Hepatic stellate cell (primary cell): Measurements from ENCODE around the gene OPHN1.
A peak's percentile ranks its signal among the peaks of the same experiment; 100 is the strongest.
"Not testable (repeated sequence)": the region's sequence is repeated elsewhere in the genome, so short reads cannot be mapped to it uniquely, and the experiment has no call there.

Experiments used
- DNase-seq: peaks from one replicate; pipeline ENCODE4 v3.0.0; 2011; ENCODE audit warnings: low spot score

Gene OPHN1

DNA sequence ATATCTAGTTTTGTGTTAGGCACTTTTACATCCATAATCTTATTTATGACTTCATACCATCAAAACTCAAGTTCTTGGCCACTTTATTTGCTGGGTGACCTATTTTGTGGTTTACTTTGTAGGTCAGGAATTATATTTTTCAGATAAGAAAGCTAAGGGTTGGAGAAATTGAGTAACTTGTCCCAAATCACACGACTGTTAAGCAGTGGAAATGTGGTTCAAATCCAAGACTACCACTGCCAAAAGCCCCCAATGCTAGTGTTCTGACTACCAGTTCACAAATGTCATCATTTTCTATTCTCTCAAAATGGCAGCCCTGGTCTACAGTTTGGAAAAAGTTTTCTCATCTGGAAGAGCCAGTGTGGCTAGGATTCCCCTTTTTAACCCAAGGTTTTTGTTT is 74.6 kb downstream of the OPHN1 start:
- DNase-seq: no peak

DNA sequence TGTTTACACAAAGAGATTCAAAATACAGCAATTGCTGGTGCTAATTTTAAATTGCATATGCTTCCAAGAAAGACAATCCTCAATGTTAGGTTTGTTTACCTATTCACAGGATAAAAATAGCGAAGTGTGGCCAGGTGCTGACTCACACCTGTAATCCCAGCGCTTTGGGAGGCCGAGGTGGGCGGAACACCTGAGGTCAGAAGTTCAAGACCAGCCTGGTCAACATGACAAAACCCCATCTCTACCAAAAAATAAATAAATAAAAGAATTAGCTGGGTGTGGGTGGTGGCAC is 77.7 kb downstream of the OPHN1 start:
- no peak for DNase-seq

DNA sequence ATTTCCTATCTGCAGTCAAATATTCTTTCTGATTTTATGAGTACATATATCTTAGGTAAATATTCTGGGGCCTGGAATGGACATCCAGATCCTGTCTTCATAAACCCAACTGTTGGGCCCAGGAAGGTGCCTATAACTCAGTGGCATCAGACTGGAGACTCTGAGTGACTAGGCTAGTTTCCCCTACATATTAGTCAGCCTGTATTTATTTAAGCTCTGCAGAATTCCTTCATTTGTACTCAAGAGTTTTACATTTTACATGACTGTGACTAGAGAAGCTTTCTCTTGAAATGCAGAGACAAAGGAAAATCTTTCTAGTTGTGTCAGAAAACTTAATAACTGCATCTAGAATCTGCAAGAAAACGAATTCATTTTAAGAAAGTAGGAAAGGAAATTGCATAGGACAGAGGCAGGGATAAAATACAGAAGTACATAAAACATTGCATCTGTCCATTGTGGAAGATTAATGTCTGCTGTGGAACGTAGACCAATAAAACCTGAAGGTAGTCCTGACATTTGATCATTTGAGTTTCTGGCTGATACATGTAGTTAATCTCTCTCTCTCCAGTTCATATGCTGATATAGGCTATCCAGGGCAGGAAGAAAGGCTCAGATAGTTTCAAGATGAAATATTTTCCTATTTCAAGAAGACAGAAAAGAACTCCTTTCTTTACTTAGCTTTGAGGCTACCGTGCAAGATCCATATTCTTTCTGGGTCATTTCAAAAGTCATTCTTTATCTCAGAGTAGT is 78.2 kb downstream of the OPHN1 start:
- no peak for DNase-seq

DNA sequence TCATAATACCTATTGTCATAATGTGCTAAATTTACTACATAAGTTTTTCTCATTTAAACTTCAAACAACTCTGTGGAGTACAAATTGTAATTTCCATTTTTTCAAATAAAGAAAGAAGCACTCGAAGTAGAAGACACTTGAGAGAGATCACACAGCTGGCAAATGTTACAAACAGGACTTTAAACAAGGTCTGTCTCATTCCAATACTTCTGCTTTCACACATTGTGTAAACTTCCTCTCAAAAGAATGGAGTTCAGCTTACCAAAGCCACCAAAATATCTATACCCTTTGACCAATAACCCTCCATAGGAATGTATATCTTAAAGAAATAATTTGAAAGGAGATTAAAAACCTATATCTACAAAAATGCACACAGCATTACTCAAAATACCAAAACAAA is 88.3 kb downstream of the OPHN1 start:
- no peak for DNase-seq

DNA sequence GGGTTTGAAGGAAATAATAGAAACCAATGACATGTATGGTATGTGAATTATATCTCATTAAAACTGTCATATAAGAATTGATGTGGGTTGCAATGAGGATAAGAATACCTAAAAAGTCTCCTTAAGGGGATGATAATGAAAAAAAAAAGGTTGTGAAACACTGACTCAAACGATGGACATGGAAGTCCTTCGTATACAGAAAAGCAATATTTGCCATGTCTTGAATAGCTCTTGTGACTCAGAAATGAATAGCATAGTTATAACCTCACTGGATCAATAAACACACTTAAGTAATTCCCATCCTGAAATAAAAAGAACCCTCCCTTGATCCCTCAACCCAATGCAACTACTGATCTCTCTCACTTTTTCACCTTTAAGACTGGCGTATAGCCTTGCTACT is 89.7 kb downstream of the OPHN1 start:
- no peak for DNase-seq

DNA sequence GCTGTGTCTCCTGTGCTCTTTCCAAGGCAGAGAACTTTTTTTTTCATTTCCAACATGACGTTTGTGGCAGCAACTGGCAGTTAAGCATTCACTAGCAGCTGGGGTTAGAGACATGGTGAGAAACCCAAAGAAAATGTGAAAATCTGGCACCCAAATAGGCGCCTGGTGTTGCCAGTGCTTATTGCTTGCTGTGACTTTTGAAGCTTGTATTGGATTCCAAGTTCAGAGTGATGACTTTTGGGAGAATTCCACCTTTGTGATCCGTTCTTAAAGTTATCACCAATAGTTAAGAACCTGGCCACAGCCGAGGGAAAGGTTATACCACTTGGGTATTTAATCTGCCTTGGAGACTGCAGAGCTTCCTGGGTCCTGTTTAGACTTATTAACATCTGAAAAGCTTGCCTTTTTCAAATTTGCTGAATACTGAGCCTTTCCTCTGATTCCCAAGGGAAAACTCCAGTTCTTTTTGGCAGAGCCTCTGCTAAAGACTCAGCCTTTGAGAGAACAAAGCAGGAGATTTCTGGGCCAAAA is 101.0 kb downstream of the OPHN1 start:
- DNase-seq: no peak

DNA sequence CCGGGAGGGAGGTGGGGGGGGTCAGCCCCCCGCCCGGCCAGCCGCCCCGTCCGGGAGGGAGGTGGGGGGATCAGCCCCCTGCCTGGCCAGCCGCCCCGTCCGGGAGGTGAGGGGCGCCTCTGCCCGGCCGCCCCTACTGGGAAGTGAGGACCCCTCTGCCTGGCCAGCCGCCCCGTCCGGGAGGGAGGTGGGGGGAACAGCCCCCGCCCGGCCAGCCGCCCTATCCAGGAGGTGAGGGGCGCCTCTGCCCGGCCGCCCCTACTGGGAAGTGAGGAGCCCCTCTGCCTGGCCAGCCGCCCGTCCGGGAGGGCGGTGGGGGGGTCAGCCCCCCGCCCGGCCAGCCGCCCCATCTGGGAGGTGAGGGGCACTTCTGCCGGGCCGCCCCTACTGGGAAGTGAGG is 106.5 kb downstream of the OPHN1 start:
- not testable (repeated sequence) for DNase-seq

DNA sequence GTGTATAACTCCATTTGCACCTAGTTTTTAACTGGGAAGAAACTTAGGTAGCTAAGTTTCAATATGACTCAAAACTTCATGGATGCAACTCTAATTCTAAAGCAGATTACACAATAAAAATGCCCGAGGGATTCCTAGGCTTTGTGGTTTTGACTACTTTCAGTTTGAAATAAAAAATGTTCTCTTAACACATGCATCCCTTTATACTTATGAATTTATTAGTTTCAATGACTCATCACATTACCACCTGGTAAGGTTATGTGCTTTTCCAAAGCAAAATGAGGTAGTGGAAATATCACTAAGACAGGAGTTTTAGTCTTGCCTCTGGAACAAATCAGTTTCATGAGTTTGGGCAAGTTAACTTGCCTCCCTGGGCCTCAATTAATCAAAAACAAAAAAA is 125.5 kb downstream of the OPHN1 start:
- peak; percentile 11 for DNase-seq

DNA sequence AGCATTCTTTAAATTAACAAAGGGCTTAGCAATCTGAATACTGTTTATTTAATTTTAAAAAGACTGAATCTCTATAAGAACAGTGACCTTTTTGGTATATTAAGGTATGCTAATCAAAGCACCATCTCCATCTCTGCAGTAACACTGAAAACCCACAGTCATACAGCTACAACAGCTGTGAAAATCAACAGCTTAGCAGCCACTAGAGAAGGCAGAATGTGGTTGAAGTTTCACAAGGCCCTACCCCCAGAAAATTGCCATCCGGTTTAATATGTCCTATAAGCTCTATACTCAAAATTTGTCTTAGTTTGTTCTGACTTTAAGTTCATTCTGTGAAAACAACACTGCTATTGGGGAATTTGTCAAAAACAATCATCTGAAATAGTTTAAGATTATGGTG is 128.7 kb downstream of the OPHN1 start:
- DNase-seq: no peak

DNA sequence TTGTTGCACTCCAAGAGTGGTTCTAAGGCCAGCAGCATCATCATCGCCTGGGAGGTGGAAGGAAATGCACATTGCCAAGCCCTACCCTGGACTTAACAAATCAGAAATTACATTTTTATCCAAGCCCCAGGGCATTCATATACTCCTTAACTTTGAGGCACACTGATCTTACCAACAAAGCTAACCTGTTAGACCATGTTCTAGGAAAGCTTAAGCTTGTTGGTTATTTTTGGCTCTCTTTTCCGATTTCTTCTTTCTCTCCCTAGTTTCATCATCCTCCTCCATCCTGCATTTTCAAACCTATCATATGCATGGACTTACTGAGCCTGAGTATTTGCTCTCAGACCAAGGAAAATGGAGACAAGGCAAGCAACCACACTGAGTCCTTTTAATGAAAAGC is 133.4 kb downstream of the OPHN1 start:
- DNase-seq: no peak

DNA sequence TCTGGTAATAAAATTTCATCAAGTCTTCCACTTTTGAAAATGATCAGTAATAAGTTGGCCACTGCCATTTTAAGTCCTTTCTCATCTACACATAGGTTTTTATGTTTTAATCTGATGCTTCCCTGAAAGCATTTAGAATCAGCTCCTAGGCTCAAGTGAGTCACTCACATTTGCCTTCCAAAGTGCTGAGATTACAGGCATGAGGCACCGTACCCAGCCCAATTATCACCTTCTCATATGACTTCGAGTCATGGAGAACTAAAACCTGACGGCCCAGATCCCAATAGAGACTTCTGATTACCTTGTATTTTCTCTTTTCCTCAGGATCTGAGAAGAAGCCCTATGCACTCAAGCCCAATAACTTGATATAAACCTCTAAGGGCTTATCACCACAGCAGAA is 140.8 kb downstream of the OPHN1 start:
- no peak for DNase-seq

DNA sequence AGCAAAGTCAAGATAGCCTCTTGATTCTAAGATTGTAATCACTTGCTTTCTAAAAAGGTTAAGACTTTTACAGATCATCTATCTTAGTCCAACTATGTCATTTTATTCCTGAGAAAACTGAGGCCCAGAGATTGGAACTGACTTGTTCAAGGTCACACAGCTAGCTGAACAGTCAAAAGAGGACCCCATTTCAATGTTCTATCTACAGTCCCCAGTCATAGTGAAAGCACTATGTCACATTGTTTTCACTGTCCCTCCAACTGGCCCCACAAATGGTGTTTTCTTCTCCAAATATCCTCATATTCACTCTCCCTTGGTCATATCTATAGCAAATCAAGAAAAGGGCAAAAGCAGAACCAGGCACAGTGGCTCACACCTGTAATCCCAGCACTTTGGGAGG is 145.2 kb downstream of the OPHN1 start:
- no peak for DNase-seq

DNA sequence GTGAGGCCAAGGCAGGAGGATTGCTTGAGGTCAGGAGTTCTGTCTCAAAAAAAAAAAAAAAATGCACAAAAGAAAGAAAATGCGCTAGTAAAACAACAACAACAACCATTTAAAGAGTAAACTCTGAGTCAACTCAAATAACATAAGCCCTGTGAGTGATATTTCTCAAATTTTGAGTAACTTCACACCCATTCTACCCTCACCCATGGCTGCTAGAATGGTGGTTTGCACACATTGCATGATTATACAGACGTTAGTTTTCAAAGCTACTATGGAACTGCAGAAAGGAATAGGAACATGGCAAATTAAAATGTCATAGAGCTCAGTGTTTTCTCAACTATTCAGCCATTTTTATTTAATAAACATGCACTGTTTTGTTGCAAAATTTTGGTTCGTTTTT is 145.9 kb downstream of the OPHN1 start:
- no peak for DNase-seq

DNA sequence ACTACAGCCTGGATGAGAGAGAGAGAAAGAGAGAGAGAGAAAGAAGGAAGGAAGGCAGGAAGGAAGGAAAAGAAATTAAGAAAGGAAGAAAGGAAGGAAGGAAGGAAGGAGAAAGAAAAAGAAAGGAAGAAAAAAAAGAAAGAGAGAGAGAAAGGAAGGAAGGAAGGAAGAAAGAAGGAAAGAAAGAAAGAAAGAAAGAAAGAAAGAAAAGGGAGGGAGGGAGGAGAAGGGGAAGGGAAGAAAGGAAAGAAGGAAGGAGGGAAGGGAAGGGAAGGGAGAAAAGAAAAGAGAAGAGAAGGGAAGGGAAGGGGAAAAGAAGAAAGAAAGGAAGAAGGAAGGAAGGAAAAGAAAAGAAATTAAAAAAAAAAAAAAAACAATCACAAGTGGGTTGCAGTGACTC is 146.3 kb downstream of the OPHN1 start:
- no peak for DNase-seq

DNA sequence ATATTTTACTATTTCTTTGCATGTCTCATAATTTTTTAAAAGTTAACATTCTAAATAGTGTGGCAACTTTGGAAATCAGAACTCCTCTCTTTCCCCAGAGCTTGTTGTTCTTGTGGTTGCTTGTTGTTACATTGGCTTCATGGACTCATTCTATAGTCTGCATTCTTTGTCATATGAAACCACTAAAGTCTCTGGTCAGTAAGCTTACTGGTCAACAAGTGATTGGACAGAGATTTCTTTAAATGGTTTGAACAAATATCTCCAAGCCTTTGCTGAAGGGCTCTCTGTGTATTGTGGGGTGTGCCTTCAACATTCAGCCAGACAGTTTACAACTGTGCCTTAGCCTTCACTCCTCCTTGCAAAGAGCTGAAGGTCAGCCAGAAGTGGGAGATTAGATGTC is 147.2 kb downstream of the OPHN1 start:
- DNase-seq: no peak

DNA sequence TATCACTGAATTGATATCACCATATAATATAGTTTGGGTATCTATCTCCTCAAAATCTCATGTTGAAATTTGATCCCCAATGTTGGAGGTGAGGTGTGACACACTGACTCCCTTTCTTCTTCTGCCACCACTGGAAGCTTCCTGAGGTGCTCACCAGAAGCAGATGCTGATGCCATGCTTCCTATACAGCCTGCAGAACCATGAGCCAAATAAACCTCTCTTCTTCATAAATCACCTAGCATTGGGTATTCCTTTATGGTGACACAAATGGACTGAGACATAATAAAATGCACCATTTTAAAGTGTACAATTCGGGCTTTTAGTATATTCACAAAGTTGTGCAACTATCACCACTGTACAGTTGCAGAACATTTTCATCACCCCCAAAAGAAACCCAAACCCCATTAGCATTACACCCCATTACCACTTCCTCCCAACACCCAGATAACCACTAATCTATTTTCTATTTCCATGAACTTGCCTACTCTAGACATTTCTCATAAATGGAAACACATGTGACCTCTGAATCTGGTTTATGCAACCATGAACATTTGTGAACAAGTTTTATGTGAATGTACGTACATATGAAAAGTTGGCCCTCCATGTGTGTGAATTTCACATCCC is 148.9 kb downstream of the OPHN1 start:
- no peak for DNase-seq

DNA sequence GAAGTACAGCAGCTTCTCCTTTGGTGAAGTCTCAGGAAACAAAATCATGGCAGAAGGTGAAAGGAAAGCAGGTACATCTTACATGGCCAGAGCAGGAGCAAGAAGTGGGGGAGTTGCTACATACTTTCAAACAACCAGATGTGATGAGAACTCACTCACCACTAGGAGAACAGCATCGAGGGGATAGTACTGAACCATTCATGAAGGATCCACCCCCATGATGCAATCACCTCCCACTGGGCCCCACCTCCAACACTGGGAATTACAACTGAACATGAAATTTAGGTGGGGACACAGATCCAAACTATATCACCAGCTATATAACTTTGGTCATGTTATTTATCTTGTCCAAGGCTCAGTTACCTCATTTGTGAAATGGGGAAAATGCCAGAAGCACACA is 159.4 kb downstream of the OPHN1 start:
- no peak for DNase-seq

DNA sequence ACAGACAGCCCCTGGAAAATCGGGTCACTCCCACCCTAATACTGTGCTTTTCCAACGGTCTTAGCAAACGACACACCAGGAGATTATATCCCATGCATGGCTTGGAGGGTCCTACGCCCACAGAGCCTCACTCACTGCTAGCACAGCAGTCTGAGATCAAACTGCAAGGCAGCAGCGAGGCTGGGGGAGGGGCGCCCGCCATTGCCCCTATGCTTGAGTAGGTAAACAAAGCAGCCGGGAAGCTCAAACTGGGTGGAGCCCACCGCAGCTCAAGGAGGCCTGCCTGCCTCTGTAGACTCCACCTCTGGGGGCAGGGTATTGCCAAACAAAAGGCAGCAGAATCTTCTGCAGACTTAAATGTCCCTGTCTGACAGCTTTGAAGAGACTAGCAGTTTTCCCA is 168.5 kb downstream of the OPHN1 start:
- not testable (repeated sequence) for DNase-seq

DNA sequence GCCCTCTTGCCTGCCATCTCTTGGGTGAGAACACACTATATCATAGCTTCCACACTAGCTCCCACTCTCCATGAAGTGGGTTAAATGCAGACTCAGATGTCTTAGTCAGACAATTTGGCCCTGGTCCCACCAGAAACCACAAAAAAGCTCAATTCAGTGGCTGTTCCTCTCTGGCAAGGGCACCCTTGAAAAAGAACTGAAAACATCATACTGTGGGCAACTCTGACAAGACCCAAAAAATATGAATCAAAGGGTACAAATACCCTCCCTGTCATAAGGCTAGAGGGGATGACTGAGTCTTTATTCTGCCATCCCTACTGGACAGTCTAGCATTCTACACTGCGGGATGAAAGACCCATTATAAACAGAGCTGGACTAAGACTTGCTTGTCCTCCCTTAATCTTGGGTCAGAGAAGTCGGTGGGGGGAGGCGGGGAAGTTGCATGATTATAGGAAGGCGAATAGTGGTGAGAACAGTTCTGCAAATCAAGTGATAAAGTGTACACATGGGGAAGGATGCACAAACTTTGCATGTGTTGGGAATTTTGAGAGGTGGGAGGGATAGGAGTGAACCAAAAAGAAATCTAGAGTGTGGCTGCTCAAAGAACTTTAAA is 172.1 kb downstream of the OPHN1 start:
- DNase-seq: no peak

DNA sequence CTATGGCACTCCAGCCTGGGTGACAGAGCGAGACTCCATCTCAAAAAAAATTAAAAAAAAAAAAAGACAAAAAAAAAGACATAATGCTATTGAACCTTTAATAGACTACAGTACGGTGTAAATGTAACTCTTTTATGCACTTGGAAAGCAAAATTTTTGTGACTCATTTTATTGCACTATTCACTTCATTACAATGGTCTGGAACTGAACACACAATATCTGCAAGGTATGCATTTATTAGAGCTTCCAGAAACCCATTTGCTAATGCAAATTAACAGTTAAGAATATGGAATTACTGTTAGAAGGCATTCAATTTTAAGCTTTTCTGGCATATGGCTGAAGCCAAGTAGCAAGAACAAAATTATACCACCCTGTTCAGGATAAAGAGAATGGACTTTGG is 176.3 kb downstream of the OPHN1 start:
- DNase-seq: no peak

DNA sequence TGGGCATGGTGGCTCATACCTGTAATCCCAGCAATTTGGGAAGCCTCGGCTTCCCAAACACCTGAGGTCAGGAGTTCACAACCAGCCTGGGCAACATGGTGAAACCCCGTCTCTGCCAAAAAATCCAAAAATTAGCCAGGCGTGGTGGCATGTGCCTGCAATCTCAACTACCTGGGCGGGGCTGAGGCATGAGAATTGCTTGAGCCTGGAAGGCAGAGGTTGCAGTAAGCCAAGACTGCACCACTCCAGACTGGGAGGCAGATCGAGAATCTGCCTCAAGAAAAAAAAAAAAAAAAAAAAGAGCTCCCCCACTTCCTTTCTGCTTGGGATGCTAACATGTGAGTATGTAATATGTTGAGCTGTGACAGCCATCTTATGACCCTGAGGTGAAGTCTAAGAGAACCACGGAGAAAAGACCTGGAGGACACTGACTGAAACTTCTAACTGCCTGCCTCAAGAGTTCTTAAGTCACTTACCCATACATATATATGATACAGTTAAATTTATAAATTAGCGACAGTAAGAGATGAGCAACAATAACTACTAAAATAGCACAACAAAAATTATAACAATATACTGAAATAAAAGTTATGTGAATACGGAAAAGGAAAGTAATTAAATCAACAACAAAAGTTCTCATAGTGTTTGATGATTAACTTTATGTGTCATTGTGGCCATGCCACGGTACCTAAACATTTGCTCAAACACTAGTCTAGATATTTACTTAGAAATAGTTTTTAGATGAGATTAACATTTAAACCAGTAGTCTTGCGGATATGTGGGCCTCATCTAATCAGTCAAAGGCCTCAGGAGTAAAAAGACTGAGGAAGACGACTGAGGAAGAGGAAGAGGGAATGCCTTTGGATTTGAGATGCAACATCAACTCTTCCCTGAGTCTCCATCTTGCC is 178.3 kb downstream of the OPHN1 start:
- no peak for DNase-seq

DNA sequence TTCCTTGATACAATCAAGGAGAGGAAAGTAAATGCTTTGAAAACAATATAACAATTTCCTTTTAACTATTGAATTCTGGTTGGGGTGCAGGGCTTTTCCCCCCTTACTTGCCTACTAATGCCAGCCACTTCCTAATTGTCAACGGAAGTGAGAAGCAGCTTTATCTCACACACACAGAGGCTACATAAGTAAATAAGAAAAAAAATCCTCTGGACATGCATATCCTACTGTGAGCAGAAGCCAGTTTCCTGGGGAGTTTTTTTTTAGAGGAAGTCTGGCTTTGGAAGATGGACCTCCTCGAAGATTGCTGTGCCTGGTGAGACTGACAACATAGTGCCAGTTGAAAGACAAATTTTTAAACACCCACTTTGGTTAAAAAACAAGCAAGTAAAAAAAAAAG is 180.6 kb downstream of the OPHN1 start:
- DNase-seq: no peak

DNA sequence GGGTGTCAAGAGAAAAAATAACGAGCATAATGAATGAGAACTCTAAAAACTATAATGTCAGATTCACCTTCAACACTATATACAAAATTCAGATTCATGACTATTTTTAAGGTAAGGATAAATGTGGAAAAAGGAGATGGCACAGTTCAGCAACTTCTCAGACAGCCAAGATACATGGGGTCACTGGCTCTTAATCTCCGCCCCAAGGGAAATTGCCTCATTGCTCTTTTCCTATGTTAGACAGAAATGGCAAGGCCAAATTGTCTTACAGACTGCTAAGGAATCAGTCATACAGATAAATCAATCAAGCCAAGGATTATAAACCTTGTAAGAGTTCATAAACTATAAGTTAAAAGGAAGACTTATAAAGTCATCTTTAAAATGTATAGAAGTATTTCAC is 183.4 kb downstream of the OPHN1 start:
- no peak for DNase-seq
